Measurements from ENCODE around the gene KATNAL2.

Gene KATNAL2

GRCh38 chr18:47113796-47114540, 196.6 kb downstream of the KATNAL2 start:
- DNase-seq (ENCODE audit: low read depth in 2 of 2) = no peak

GRCh38 chr18:47115205-47115604, 197.8 kb downstream of the KATNAL2 start:
- DNase-seq (ENCODE audit: low read depth in 2 of 2) = no peak

- no peak for DNase-seq (ENCODE audit: low read depth in 2 of 2)
Observed at GRCh38 chr18:47118981-47119380, 201.6 kb downstream of the KATNAL2 start.

GRCh38 chr18:47120428-47120827, 203.0 kb downstream of the KATNAL2 start:
- DNase-seq (ENCODE audit: low read depth in 2 of 2) = no peak

- no peak for DNase-seq (ENCODE audit: low read depth in 2 of 2)
Observed at GRCh38 chr18:47121146-47121545, 203.7 kb downstream of the KATNAL2 start.

GRCh38 chr18:47141289-47141688, 223.9 kb downstream of the KATNAL2 start:
- no peak for DNase-seq (ENCODE audit: low read depth in 2 of 2)

GRCh38 chr18:47143153-47143552, 225.8 kb downstream of the KATNAL2 start:
- DNase-seq (ENCODE audit: low read depth in 2 of 2) = no peak

- no peak for DNase-seq (ENCODE audit: low read depth in 2 of 2)
Observed at GRCh38 chr18:47143899-47144485, 226.6 kb downstream of the KATNAL2 start.

GRCh38 chr18:47146206-47146605, 228.8 kb downstream of the KATNAL2 start:
- DNase-seq (ENCODE audit: low read depth in 2 of 2) = no peak

- no peak for DNase-seq (ENCODE audit: low read depth in 2 of 2)
Observed at GRCh38 chr18:47149457-47150028, 232.1 kb downstream of the KATNAL2 start.

GRCh38 chr18:47150029-47150823, 232.8 kb downstream of the KATNAL2 start, which contains the start of gene HDHD2:
HDHD2 (minus strand) TSS chr18:47150500; CDS start chr18:47136439, 14,061 bp downstream.
- DNase-seq (ENCODE audit: low read depth in 2 of 2) = peak; percentile 76 to 79

- no peak for DNase-seq (ENCODE audit: low read depth in 2 of 2)
Observed at GRCh38 chr18:47150824-47151366, 233.5 kb downstream of the KATNAL2 start.

GRCh38 chr18:47151439-47151838, 234.0 kb downstream of the KATNAL2 start:
- DNase-seq (ENCODE audit: low read depth in 2 of 2) = no peak

Measured in stimulated activated CD8-positive, alpha-beta memory T cell treated with anti-CD3 and anti-CD28 coated beads, Interleukin-15, amount 100 ng/mL, for 48 hours (primary cell).